Prostate gland (tissue), 2 donors: Measurements from ENCODE around the gene MYO18B. TPM values are rescaled to one million over a fixed set of nuclear protein-coding genes. Genes with fewer than 3 reads are reported as not detected.

Experiments
- DNase-seq: peaks from one replicate; pipeline ENCODE4 v3.0.0-alpha.2; 2019; ENCODE audit warnings: low spot score
- H3K27ac ChIP-seq, 2 donors: fragments of 200-600 bp; sonication (generic); 2 replicates each; pipeline ENCODE4 v1.5.1; 2017 to 2019
- H3K27me3 ChIP-seq: fragments of 200-600 bp; sonication (generic); replicated peaks from 2 replicates; pipeline ENCODE4 v1.5.1; 2019; ENCODE audit not compliant: insufficient read depth
- H3K36me3 ChIP-seq, 2 donors: fragments of 200-600 bp; sonication (generic); 1 replicate in 1 of 2; 2 replicates in 1 of 2; pipeline versions ENCODE4 v1.5.1 to v1.8.1; 2017 to 2019
- H3K4me1 ChIP-seq: fragments of 200-600 bp; sonication (generic); replicated peaks from 2 replicates; pipeline ENCODE4 v1.5.1; 2019
- H3K4me3 ChIP-seq, 2 donors: fragments of 200-600 bp; sonication (generic); 2 replicates each; pipeline ENCODE4 v1.5.1; 2017 to 2019
- H3K9me3 ChIP-seq: fragments of 200-600 bp; sonication (generic); 2 replicates; pipeline ENCODE4 v1.5.1; 2017
- POLR2A ChIP-seq: fragments of 450-650 bp; IDR thresholded peaks from one replicate; pipeline ENCODE4 v1.6.1; 2016; ENCODE audit warnings: antibody characterized with exemption, mild to moderate bottlenecking
- POLR2AphosphoS5 ChIP-seq: sonication (generic); formaldehyde crosslinking; IDR thresholded peaks from one replicate; pipeline ENCODE4 v1.6.1; 2017; ENCODE audit warnings: antibody characterized with exemption
- WGBS: methylation state at CpG from one replicate; pipeline ENCODE4 v1.1.5; 2018; 5-methylcytosine and 5-hydroxymethylcytosine counted together
- intact Hi-C: fragments of 100-400 bp; cut with DNase I; formaldehyde crosslinking; loops from one replicate; pipeline ENCODE4 v1.14.2; 2022
- total RNA-seq, 2 donors: library from RNA; depleted of rRNA; stranded (reverse); fragments of >200 nt; gene quantifications; one replicate each; pipeline ENCODE4 v1.1.0, GENCODE V29; 2016
- TF ChIP-seq, protein P1 (sequence below), 4 experiments: fragments of 200-600 bp in 2 of 4; fragments of 450-650 bp in 2 of 4; sonication (generic) in 2 of 4; IDR thresholded peaks; 1 replicate in 3 of 4; 2 replicates in 1 of 4; pipeline ENCODE4 v1.5.1; 2016 to 2019; ENCODE audit warnings: antibody characterized with exemption in 4 of 4, mild to moderate bottlenecking in 2 of 4, moderate library complexity in 2 of 4

Gene MYO18B
- total RNA-seq, 2 donors from 2014 or later = 3.1 to 7.1 TPM

DNA sequence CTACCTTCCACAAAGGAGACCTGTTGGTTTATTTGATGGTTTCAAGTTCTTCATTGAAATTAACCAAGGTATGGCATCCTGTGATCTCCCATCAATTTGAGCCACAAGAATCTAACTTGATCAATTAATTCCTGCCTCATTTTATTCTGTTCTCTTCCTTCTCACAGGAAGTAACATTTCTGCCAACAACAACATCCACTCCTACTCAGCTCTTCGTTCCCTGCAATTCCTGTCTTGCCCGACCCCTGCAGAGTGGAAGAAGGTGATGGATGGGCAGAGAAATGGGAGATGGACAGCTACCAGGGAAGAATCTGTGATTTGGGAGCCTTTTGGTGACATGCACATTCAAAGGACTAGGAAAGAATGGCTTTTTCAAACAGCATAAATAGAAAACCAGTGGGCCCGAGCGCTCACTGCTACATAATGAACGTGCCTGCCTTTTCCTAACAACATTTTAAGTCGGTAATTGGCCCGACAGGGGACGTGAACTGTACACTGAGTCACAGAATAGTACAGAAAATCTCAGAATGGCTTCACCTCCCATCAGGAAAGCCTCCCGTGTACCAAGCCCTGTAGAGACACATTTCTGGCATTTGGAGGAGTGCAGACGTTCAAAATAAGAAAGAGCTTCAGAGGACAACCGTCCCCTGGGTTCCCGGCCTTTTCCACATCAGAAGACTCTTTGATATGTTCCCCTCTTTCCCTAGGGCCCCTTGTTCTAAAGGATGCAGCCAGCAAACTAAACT lies 314.6 kb downstream of the MYO18B start:
- WGBS = 75% methylated on average over 12 of the region's 12 CpGs
- Histone ChIP-seq H3K4me1 (no peaks in the 10 kb centered on the region), H3K36me3 (no peaks in the 10 kb centered on the region), H3K27ac (no peak overlapping the region), H3K27me3 (peaks cover 8% of the 10 kb centered on the region), H3K4me3 (no peak overlapping the region), H3K9me3 (no peaks in the 10 kb centered on the region)
- TF ChIP-seq POLR2AphosphoS5 (no peak), POLR2A (no peak)
- TF ChIP-seq, protein P1, sequence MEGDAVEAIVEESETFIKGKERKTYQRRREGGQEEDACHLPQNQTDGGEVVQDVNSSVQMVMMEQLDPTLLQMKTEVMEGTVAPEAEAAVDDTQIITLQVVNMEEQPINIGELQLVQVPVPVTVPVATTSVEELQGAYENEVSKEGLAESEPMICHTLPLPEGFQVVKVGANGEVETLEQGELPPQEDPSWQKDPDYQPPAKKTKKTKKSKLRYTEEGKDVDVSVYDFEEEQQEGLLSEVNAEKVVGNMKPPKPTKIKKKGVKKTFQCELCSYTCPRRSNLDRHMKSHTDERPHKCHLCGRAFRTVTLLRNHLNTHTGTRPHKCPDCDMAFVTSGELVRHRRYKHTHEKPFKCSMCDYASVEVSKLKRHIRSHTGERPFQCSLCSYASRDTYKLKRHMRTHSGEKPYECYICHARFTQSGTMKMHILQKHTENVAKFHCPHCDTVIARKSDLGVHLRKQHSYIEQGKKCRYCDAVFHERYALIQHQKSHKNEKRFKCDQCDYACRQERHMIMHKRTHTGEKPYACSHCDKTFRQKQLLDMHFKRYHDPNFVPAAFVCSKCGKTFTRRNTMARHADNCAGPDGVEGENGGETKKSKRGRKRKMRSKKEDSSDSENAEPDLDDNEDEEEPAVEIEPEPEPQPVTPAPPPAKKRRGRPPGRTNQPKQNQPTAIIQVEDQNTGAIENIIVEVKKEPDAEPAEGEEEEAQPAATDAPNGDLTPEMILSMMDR (IDR thresholded peaks at IDR 0.05) = no peak
- no peak for DNase-seq
- intact Hi-C loops = no loop called here

DNA sequence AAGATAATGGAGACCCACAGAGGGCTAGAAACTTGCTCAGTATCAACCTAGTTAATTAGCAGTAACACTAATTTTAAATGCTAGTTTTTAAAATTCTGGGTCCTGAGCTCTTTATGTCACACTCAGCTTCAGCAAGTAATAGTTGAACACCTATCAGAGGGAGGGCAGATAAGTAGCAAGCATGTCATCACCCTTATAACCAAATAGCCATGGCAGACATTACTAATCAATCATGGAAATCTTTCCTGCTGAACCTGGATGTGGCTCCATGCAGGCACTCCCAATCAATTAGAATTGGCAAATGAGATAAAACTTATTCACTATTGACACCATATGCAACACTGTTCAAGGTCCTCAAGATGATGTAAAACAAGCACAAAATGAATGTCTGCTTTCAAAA lies 315.7 kb downstream of the MYO18B start:
- Histone ChIP-seq H3K27ac (no peak overlapping the region), H3K4me3 (no peak overlapping the region), H3K4me1 (no peaks in the 10 kb centered on the region), H3K36me3 (no peaks in the 10 kb centered on the region), H3K27me3 (peaks cover 8% of the 10 kb centered on the region), H3K9me3 (no peaks in the 10 kb centered on the region)
- TF ChIP-seq POLR2A (no peak), POLR2AphosphoS5 (no peak)
- TF ChIP-seq, protein P1 (IDR thresholded peaks at IDR 0.05) = no peak
- intact Hi-C loops = no loop called here
- no peak for DNase-seq

- WGBS = 70% methylated on average over 2 of the region's 2 CpGs
- TF ChIP-seq, protein P1 (IDR thresholded peaks at IDR 0.05) = no peak
- TF ChIP-seq POLR2AphosphoS5 (no peak), POLR2A (no peak)
- no peaks in the 10 kb centered on the region for H3K4me1 ChIP-seq
- DNase-seq = no peak
- H3K27ac ChIP-seq = no peak overlapping the region
- H3K36me3 ChIP-seq = no peaks in the 10 kb centered on the region
- H3K4me3 ChIP-seq = no peak overlapping the region
- intact Hi-C loops = no loop called here
- H3K27me3 ChIP-seq = no peaks in the 10 kb centered on the region
- no peaks in the 10 kb centered on the region for H3K9me3 ChIP-seq
Observed at GRCh38 chr22:26064048-26064447, 322.1 kb downstream of the MYO18B start.

GRCh38 chr22:26065847-26066246 lies 323.9 kb downstream of the MYO18B start:
- Histone ChIP-seq H3K4me3 (no peak overlapping the region), H3K36me3 (no peaks in the 10 kb centered on the region), H3K27ac (no peak overlapping the region), H3K4me1 (no peaks in the 10 kb centered on the region), H3K9me3 (no peaks in the 10 kb centered on the region), H3K27me3 (no peaks in the 10 kb centered on the region)
- 41% methylated on average over 2 of the region's 2 CpGs for WGBS
- intact Hi-C loops = no loop called here
- TF ChIP-seq, protein P1 (IDR thresholded peaks at IDR 0.05) = no peak
- TF ChIP-seq POLR2A = no peak
- no peak for TF ChIP-seq POLR2AphosphoS5
- no peak for DNase-seq

DNA sequence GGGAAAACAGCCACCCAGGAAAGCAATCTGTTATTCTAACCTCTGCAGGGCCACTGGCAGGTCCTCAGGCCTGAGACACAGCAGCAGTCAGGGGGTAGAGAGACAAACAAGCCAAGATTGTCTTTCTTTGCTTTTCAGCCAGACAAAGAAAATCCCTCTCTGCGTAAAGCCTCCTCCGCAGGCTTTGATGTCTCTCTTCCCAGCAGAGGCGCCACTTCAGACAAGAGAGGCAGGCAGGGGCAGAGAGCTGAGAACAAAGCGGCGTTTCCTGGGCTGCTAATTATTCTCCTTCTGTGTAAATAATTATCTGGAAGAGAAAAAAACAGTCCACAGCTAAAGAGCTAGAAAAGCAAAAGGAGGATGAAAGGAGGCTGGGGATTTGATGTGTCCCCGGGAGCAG lies 324.5 kb downstream of the MYO18B start:
- H3K4me1 ChIP-seq = no peaks in the 10 kb centered on the region
- H3K36me3 ChIP-seq = no peaks in the 10 kb centered on the region
- no peaks in the 10 kb centered on the region for H3K9me3 ChIP-seq
- no peak overlapping the region for H3K4me3 ChIP-seq
- no peak overlapping the region for H3K27ac ChIP-seq
- TF ChIP-seq POLR2A (no peak), POLR2AphosphoS5 (no peak)
- TF ChIP-seq, protein P1 (IDR thresholded peaks at IDR 0.05) = no peak
- no peak for DNase-seq
- WGBS = 0% methylated on average over 6 of the region's 6 CpGs
- H3K27me3 ChIP-seq = no peaks in the 10 kb centered on the region
- intact Hi-C loops = no loop called here
